Fibroblast of mammary gland (primary cell): ENCODE data around the gene OR9Q2.

ENCODE experiments used
- DNase-seq: peaks from one replicate; pipeline ENCODE4 v3.0.0-alpha.2; 2010; ENCODE audit warnings: low read depth
- H3K4me3 ChIP-seq: 2 replicates; pipeline ENCODE4 v1.5.1; 2011; ENCODE audit warnings: low read depth, mild to moderate bottlenecking, low read length, moderate library complexity; ENCODE audit not compliant: control insufficient read depth
- CTCF ChIP-seq: conservative IDR thresholded peaks from 2 replicates; pipeline ENCODE4 v1.5.1; 2011; ENCODE audit warnings: low read depth, low read length, inconsistent platforms; ENCODE audit not compliant: control insufficient read depth, insufficient read depth

OR9Q2 gene

GRCh38 chr11:58178444-58178843 lies 10.4 kb upstream of the OR9Q2 start:
- TF ChIP-seq CTCF, result no peak
- no peak overlapping the region for H3K4me3 ChIP-seq
- no peak for DNase-seq

GRCh38 chr11:58179648-58180047 lies 9.2 kb upstream of the OR9Q2 start:
- no peak for TF ChIP-seq CTCF
- DNase-seq, result no peak
- no peak overlapping the region for H3K4me3 ChIP-seq

- TF ChIP-seq CTCF, result no peak
- H3K4me3 ChIP-seq, result no peak overlapping the region
- DNase-seq, result no peak
Observed at GRCh38 chr11:58186938-58187337, 1.9 kb upstream of the OR9Q2 start.

GRCh38 chr11:58192229-58192628 lies 3.4 kb downstream of the OR9Q2 start:
- DNase-seq, result no peak
- H3K4me3 ChIP-seq, result no peak overlapping the region
- no peak for TF ChIP-seq CTCF

GRCh38 chr11:58193391-58193790 lies 4.5 kb downstream of the OR9Q2 start:
- no peak for DNase-seq
- H3K4me3 ChIP-seq, result no peak overlapping the region
- no peak for TF ChIP-seq CTCF

GRCh38 chr11:58195939-58196338 lies 7.1 kb downstream of the OR9Q2 start:
- TF ChIP-seq CTCF, result no peak
- no peak overlapping the region for H3K4me3 ChIP-seq
- no peak for DNase-seq

- no peak for DNase-seq
- no peak overlapping the region for H3K4me3 ChIP-seq
- TF ChIP-seq CTCF, result no peak
Observed at GRCh38 chr11:58199271-58199670, 10.4 kb downstream of the OR9Q2 start.
